Measurements from ENCODE around the gene SPTBN4. TPM values are rescaled to one million over a fixed set of nuclear protein-coding genes. Genes with fewer than 3 reads are reported as not detected.
"Not testable (repeated sequence)": the region's sequence is repeated elsewhere in the genome, so short reads cannot be mapped to it uniquely, and the experiment has no call there.

The SPTBN4 gene
- total and polyA plus RNA-seq, 2 experiments from 2014 or later, result 0.67 to 1.3 TPM

DNA sequence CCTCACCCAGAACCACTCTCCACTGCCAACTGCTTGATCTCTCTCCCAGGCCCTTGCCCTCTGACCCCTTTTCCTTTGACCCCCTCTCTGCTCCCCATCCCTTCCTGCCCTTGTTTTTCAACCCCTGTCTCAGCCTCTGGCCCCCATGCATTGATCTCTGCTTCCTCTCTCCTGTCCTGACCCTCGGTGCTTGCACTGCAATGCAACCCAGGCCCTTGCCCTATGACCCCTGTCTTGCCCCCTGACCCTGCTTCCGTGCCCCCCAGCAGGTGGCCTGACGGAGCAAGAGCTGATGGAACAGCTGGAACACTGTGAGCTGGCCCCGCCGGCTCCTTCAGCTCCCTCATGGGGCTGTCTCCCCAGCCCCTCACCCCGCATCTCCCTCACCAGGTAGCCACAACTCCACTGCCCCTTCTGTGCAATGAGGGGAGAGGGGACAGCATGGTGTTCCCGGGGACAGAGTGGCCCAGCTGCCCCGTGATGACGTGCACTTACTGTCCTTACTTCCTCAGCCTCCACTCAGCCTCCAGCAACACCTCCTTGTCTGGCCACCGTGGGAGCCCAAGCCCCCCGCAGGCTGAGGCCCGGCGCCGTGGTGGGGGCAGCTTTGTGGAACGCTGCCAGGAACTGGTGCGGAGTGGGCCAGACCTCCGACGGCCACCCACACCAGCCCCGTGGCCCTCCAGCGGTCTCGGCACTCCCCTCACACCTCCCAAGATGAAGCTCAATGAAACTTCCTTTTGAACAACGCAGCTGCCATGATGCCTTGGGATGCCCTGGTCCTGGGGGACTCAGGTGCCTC, 123.9 kb downstream of the SPTBN4 start:
- no peak overlapping the region for H2AFZ ChIP-seq
- H3K4me3 ChIP-seq, result no peak overlapping the region
- H4K20me1 ChIP-seq (ENCODE audit: insufficient read depth, poor library complexity, severe bottlenecking), result no peaks in the 10 kb centered on the region
- TF ChIP-seq EZH2 (IDR thresholded peaks at IDR 0.05; ENCODE audit: borderline replicate concordance), result no peak
- TF ChIP-seq, protein P1, sequence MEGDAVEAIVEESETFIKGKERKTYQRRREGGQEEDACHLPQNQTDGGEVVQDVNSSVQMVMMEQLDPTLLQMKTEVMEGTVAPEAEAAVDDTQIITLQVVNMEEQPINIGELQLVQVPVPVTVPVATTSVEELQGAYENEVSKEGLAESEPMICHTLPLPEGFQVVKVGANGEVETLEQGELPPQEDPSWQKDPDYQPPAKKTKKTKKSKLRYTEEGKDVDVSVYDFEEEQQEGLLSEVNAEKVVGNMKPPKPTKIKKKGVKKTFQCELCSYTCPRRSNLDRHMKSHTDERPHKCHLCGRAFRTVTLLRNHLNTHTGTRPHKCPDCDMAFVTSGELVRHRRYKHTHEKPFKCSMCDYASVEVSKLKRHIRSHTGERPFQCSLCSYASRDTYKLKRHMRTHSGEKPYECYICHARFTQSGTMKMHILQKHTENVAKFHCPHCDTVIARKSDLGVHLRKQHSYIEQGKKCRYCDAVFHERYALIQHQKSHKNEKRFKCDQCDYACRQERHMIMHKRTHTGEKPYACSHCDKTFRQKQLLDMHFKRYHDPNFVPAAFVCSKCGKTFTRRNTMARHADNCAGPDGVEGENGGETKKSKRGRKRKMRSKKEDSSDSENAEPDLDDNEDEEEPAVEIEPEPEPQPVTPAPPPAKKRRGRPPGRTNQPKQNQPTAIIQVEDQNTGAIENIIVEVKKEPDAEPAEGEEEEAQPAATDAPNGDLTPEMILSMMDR (IDR thresholded peaks at IDR 0.05; ENCODE audit: poor library complexity), result no peak
- TF ChIP-seq EZH2phosphoT487 (IDR thresholded peaks at IDR 0.05; ENCODE audit: low read depth, severe bottlenecking, unreplicated experiment), result no peak
- H3K27me3 ChIP-seq, result no peaks in the 10 kb centered on the region
- no peak for DNase-seq (ENCODE audit: low spot score)
- no peaks in the 10 kb centered on the region for H3K36me3 ChIP-seq (replicated peaks; ENCODE audit: insufficient read depth, low read depth)
- H3K9me3 ChIP-seq (ENCODE audit: low read depth), result no peaks in the 10 kb centered on the region
- H3K79me2 ChIP-seq, result no peaks in the 10 kb centered on the region
- H3K9me2 ChIP-seq (replicated peaks; ENCODE audit: insufficient read depth), result no peaks in the 10 kb centered on the region
- 94% methylated on average over 22 of the region's 22 CpGs for WGBS (ENCODE audit: low lambda C conversion rate, missing lambda C conversion rate)
- H3K4me2 ChIP-seq, result no peak overlapping the region
- H3K4me1 ChIP-seq (ENCODE audit: insufficient read depth), result no peaks in the 10 kb centered on the region
- H3K27ac ChIP-seq, result no peak overlapping the region

DNA sequence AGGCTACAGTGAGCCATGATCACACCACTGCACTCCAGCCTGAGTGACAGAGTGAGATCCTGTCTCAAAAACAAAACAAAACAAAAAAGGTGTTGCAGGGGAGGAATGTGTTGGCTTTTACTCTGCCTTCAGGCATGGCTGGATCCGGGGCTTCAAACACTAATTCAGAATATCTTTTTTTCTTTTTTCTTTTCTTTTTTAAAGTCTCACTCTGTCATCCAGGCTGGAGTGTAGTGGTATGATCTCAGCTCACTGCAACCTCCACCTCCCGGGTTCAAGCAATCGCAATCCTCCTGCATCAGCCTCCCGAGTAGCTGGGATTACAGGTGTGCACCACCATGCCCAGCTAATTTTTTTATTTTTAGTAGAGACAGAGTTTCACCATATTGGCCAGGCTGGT, 124.9 kb downstream of the SPTBN4 start:
- H4K20me1 ChIP-seq (ENCODE audit: insufficient read depth, poor library complexity, severe bottlenecking); H3K4me2 ChIP-seq; H3K9me2 ChIP-seq (replicated peaks; ENCODE audit: insufficient read depth); H3K27ac ChIP-seq; H2AFZ ChIP-seq; H3K79me2 ChIP-seq; H3K36me3 ChIP-seq (replicated peaks; ENCODE audit: insufficient read depth, low read depth); H3K9me3 ChIP-seq (ENCODE audit: low read depth); DNase-seq (ENCODE audit: low spot score); H3K27me3 ChIP-seq; H3K4me1 ChIP-seq (ENCODE audit: insufficient read depth); H3K4me3 ChIP-seq: not testable (repeated sequence)
- 86% methylated on average over 4 of the region's 4 CpGs for WGBS (ENCODE audit: low lambda C conversion rate, missing lambda C conversion rate)

- WGBS (ENCODE audit: low lambda C conversion rate, missing lambda C conversion rate), result 86% methylated on average over 4 of the region's 4 CpGs
- Histone ChIP-seq H3K4me1 (ENCODE audit: insufficient read depth) (peaks cover 1% of the 10 kb centered on the region), H3K27me3 (peaks cover 6% of the 10 kb centered on the region), H3K27ac (no peak overlapping the region), H3K9me2 (replicated peaks; ENCODE audit: insufficient read depth) (no peaks in the 10 kb centered on the region), H2AFZ (no peak overlapping the region), H3K36me3 (replicated peaks; ENCODE audit: insufficient read depth, low read depth) (no peaks in the 10 kb centered on the region), H4K20me1 (ENCODE audit: insufficient read depth, poor library complexity, severe bottlenecking) (no peaks in the 10 kb centered on the region), H3K9me3 (ENCODE audit: low read depth) (no peaks in the 10 kb centered on the region), H3K4me3 (no peak overlapping the region), H3K4me2 (no peak overlapping the region), H3K79me2 (no peaks in the 10 kb centered on the region)
- no peak for DNase-seq (ENCODE audit: low spot score)
- no peak for TF ChIP-seq EZH2 (IDR thresholded peaks at IDR 0.05; ENCODE audit: borderline replicate concordance)
- TF ChIP-seq, protein P1 (IDR thresholded peaks at IDR 0.05; ENCODE audit: poor library complexity), result no peak
- no peak for TF ChIP-seq EZH2phosphoT487 (IDR thresholded peaks at IDR 0.05; ENCODE audit: low read depth, severe bottlenecking, unreplicated experiment)
Measured at GRCh38 chr19:40592170-40592569, 125.4 kb downstream of the SPTBN4 start.

DNA sequence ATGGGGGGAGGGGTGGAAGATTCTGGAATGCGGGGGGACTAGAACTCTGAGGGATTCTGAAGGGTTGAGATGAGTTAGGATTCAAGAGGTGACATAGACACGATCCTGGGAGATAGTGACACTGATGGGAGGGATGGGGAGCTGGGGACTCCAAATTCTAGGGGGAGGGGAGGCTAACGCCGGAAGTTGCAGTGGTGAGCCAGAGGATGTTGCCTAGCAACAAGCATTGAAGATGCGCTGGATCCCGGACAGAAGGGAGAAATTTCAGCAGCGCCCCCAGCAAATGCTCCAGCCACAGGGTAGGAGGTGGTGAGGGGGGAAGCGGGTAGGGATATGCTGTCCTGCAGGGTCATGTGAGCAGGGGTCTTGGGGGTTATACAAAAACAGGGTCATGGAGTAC, 127.5 kb downstream of the SPTBN4 start:
- H3K9me2 ChIP-seq (replicated peaks; ENCODE audit: insufficient read depth), result no peaks in the 10 kb centered on the region
- no peaks in the 10 kb centered on the region for H3K36me3 ChIP-seq (replicated peaks; ENCODE audit: insufficient read depth, low read depth)
- DNase-seq (ENCODE audit: low spot score), result no peak
- H3K27ac ChIP-seq, result no peak overlapping the region
- no peak overlapping the region for H2AFZ ChIP-seq
- H3K4me1 ChIP-seq (ENCODE audit: insufficient read depth), result peaks cover 2% of the 10 kb centered on the region
- 47% methylated on average over 5 of the region's 8 CpGs for WGBS (ENCODE audit: low lambda C conversion rate, missing lambda C conversion rate)
- H4K20me1 ChIP-seq (ENCODE audit: insufficient read depth, poor library complexity, severe bottlenecking), result no peaks in the 10 kb centered on the region
- TF ChIP-seq EZH2 (IDR thresholded peaks at IDR 0.05; ENCODE audit: borderline replicate concordance) (no peak), EZH2phosphoT487 (IDR thresholded peaks at IDR 0.05; ENCODE audit: low read depth, severe bottlenecking, unreplicated experiment) (no peak)
- TF ChIP-seq, protein P1 (IDR thresholded peaks at IDR 0.05; ENCODE audit: poor library complexity), result no peak
- H3K9me3 ChIP-seq (ENCODE audit: low read depth), result no peaks in the 10 kb centered on the region
- peaks cover 18% of the 10 kb centered on the region for H3K27me3 ChIP-seq
- H3K79me2 ChIP-seq, result no peaks in the 10 kb centered on the region
- no peak overlapping the region for H3K4me3 ChIP-seq
- H3K4me2 ChIP-seq, result no peak overlapping the region
